Keratinocyte (primary cell): ENCODE data around the gene TMED6. TPM values are rescaled to one million over a fixed set of nuclear protein-coding genes. Genes with fewer than 3 reads are reported as not detected.

ENCODE experiments used
- DNase-seq: peaks from one replicate; pipeline ENCODE4 v3.0.0-alpha.2; 2011; ENCODE audit warnings: low read depth, missing footprints, low spot score
- FAIRE-seq: peaks from 2 replicates; lab custom pipeline; 2011; peaks lifted over from hg19 to GRCh38; lab: Jason Lieb, UNC
- H2AFZ ChIP-seq: 2 replicates; pipeline ENCODE4 v1.6.0; 2012; ENCODE audit warnings: low read length, control low read depth, inconsistent platforms; ENCODE audit not compliant: control insufficient read depth
- H3K27ac ChIP-seq: 2 replicates; pipeline ENCODE4 v1.5.1; 2011; ENCODE audit warnings: low read length; ENCODE audit not compliant: control insufficient read depth, insufficient read depth
- H3K27me3 ChIP-seq: 3 replicates; pipeline ENCODE4 v1.6.0; 2011; ENCODE audit warnings: low read length; ENCODE audit not compliant: control insufficient read depth, insufficient read depth; ENCODE audit errors: extremely low read depth
- H3K36me3 ChIP-seq, 2 experiments: 2 replicates in 1 of 2; 3 replicates in 1 of 2; pipeline ENCODE4 v1.5.1; 2011; ENCODE audit warnings: low read length in 2 of 2, mild to moderate bottlenecking in 1 of 2; ENCODE audit not compliant: control insufficient read depth in 2 of 2, insufficient read depth in 2 of 2; ENCODE audit errors: extremely low read depth in 1 of 2
- H3K4me1 ChIP-seq: 3 replicates; pipeline ENCODE4 v1.5.1; 2011; ENCODE audit warnings: low read length; ENCODE audit not compliant: control insufficient read depth, insufficient read depth; ENCODE audit errors: extremely low read depth
- H3K4me2 ChIP-seq: 3 replicates; pipeline ENCODE4 v1.6.0; 2011; ENCODE audit warnings: low read depth, low read length; ENCODE audit not compliant: control insufficient read depth, insufficient read depth; ENCODE audit errors: extremely low read depth
- H3K4me3 ChIP-seq, 3 experiments: fragments of 200-600 bp in 1 of 3; sonication (generic) in 1 of 3; 2 replicates in 2 of 3; 3 replicates in 1 of 3; pipeline ENCODE4 v1.5.1; 2011 to 2016; ENCODE audit warnings: low read length in 3 of 3, mild to moderate bottlenecking in 3 of 3, control low read depth in 2 of 3, inconsistent platforms in 1 of 3, low read depth in 1 of 3, mixed read lengths in 1 of 3, mixed run types in 1 of 3, moderate library complexity in 1 of 3; ENCODE audit not compliant: control insufficient read depth in 2 of 3, insufficient read depth in 2 of 3; ENCODE audit errors: extremely low read depth in 1 of 3
- H3K79me2 ChIP-seq: 2 replicates; pipeline ENCODE4 v1.6.0; 2012; ENCODE audit warnings: low read length; ENCODE audit not compliant: control insufficient read depth, insufficient read depth
- H3K9ac ChIP-seq: 3 replicates; pipeline ENCODE4 v1.6.0; 2011; ENCODE audit warnings: low read length; ENCODE audit not compliant: control insufficient read depth, insufficient read depth; ENCODE audit errors: extremely low read depth
- H3K9me1 ChIP-seq: 3 replicates; pipeline ENCODE4 v1.6.0; 2011; ENCODE audit warnings: low read length; ENCODE audit not compliant: control insufficient read depth, insufficient read depth; ENCODE audit errors: extremely low read depth
- H3K9me3 ChIP-seq: 2 replicates; pipeline ENCODE4 v1.5.1; 2012; ENCODE audit warnings: low read depth, low read length; ENCODE audit not compliant: control insufficient read depth
- H4K20me1 ChIP-seq: 3 replicates; pipeline ENCODE4 v1.6.0; 2011; ENCODE audit warnings: low read length; ENCODE audit not compliant: control insufficient read depth, insufficient read depth; ENCODE audit errors: extremely low read depth
- EZH2 ChIP-seq: IDR thresholded peaks from one replicate; pipeline ENCODE4 v1.6.1; 2012; ENCODE audit warnings: inconsistent platforms, mild to moderate bottlenecking, low read length, moderate library complexity
- dilution Hi-C: fragments of 300-500 bp; cut with MboI; formaldehyde crosslinking; loops from one replicate; pipeline ENCODE4 v1.7.0; 2020; ENCODE audit warnings: low sequenced_read_pairs; ENCODE audit not compliant: extremely low pct_ligation_motif_present
- polyA plus RNA-seq, 5 experiments: library from polyadenylated mRNA; depleted of rRNA in 3 of 5; stranded (reverse) in 3 of 5; stranded (forward) in 1 of 5; unstranded in 1 of 5; fragments of >200 nt; gene quantifications; 1 replicate in 1 of 5; 2 replicates in 3 of 5; 3 replicates in 1 of 5; pipeline versions ENCODE4 v1.2.1 to v1.2.3, GENCODE V29; 2011 to 2012; ENCODE audit warnings: missing spikeins in 2 of 5, low read depth in 1 of 5, low replicate concordance in 1 of 5
- TF ChIP-seq, protein P1 (sequence below), 3 experiments: IDR thresholded peaks in 1 of 3; conservative IDR thresholded peaks in 1 of 3; optimal IDR thresholded peaks in 1 of 3; 2 replicates in 2 of 3; 3 replicates in 1 of 3; pipeline versions ENCODE3 to v1.5.1; 2011; ENCODE audit warnings: low read length in 3 of 3, mild to moderate bottlenecking in 3 of 3, moderate library complexity in 2 of 3, control low read depth in 1 of 3, inconsistent platforms in 1 of 3; ENCODE audit not compliant: insufficient read depth in 2 of 3; ENCODE audit errors: extremely low read depth in 1 of 3

The TMED6 gene
- polyA plus RNA-seq, 1 donor (not counting 4 experiments of a cell fraction or from before 2014, with no cell fraction given), result 0.09 TPM

DNA sequence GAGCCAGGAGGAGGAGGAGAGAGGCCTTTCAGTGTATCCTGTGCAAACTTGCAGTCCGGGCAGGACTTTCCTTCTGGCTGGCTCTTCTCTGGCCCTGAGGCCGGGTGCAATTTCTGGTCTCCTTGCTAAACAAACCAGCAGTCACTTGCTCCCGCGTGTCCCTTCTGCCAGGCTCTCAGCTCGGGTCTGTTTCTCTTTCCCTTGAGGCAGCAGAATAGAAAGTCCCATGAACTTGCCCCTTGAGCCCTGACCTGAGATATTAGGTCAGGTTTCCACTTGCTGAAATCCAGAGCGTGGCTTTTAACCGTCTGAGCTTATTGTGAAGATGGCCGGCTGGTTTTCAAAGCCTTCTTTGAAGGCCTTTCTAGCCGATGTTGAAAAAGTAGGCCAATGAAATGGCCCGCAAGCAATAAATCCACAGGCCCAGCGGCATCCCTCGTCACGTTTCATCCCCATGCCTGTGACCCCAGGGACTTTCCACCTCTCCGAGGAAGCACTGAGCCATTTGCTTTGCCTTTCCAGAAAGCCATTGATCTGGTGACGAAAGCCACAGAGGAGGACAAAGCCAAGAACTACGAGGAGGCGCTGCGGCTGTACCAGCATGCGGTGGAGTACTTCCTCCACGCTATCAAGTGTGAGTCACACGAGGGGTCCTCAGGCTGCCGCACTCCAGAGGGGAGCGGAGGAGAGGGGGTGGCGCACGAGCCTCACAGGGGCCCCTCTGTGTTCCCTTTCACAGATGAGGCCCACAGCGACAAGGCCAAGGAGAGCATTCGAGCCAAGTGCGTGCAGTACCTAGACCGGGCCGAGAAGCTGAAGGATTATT is 35.9 kb downstream of the TMED6 start:
- FAIRE-seq (no peak), DNase-seq (no peak)
- H3K27ac ChIP-seq, result no peak overlapping the region
- H2AFZ ChIP-seq, result no peak overlapping the region
- peaks cover 3% of the 10 kb centered on the region for H3K9me1 ChIP-seq
- H3K27me3 ChIP-seq, result no peaks in the 10 kb centered on the region
- no peak overlapping the region for H3K9ac ChIP-seq
- H3K4me2 ChIP-seq, result no peak overlapping the region
- H3K36me3 ChIP-seq, result peaks cover 34 to 40% of the 10 kb centered on the region in 2 experiments
- H3K4me1 ChIP-seq, result peaks cover 6% of the 10 kb centered on the region
- H3K4me3 ChIP-seq, result no peak overlapping the region
- H3K79me2 ChIP-seq, result peaks cover 57% of the 10 kb centered on the region
- H3K9me3 ChIP-seq, result no peaks in the 10 kb centered on the region
- H4K20me1 ChIP-seq, result peaks cover 6% of the 10 kb centered on the region
- dilution Hi-C loops, result no loop called here
- TF ChIP-seq EZH2, result no peak
- TF ChIP-seq, protein P1, sequence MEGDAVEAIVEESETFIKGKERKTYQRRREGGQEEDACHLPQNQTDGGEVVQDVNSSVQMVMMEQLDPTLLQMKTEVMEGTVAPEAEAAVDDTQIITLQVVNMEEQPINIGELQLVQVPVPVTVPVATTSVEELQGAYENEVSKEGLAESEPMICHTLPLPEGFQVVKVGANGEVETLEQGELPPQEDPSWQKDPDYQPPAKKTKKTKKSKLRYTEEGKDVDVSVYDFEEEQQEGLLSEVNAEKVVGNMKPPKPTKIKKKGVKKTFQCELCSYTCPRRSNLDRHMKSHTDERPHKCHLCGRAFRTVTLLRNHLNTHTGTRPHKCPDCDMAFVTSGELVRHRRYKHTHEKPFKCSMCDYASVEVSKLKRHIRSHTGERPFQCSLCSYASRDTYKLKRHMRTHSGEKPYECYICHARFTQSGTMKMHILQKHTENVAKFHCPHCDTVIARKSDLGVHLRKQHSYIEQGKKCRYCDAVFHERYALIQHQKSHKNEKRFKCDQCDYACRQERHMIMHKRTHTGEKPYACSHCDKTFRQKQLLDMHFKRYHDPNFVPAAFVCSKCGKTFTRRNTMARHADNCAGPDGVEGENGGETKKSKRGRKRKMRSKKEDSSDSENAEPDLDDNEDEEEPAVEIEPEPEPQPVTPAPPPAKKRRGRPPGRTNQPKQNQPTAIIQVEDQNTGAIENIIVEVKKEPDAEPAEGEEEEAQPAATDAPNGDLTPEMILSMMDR (optimal IDR thresholded peaks at IDR 0.05 in 1 of 3, IDR thresholded peaks at IDR 0.05 in 1 of 3, conservative IDR thresholded peaks at IDR 0.05 in 1 of 3; ENCODE audit: extremely low read depth in 1 of 3, insufficient read depth in 2 of 3, low read length in 3 of 3), result no peak

DNA sequence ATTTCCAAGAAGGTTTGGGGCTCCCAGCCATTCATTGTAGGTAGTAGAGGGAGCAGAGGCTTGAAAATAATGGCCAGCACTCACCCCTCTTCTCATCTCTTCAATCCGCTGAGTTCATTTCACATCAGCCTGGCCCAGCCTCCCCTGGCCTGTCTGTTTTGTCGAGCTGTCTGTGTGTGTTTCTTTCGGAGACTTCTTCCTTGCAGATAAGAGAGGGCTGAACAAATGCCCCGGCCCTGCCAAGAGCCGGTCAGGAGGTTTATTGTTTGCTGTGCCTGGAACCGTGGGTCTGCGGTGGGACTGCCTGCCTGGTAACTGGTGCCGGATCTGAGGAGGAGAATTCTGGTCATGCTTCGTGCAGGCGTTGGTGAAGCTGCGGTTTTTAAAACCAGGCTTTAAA is 37.1 kb downstream of the TMED6 start:
- dilution Hi-C loops, result no loop called here

More for the DNA sequence above, 37.1 kb downstream of the TMED6 start:
- H3K9me3 ChIP-seq, result no peaks in the 10 kb centered on the region
- TF ChIP-seq, protein P1 (optimal IDR thresholded peaks at IDR 0.05 in 1 of 3, IDR thresholded peaks at IDR 0.05 in 1 of 3, conservative IDR thresholded peaks at IDR 0.05 in 1 of 3; ENCODE audit: extremely low read depth in 1 of 3, insufficient read depth in 2 of 3, low read length in 3 of 3), result no peak
- TF ChIP-seq EZH2, result no peak
- H3K27me3 ChIP-seq, result no peaks in the 10 kb centered on the region
- peaks cover 22 to 29% of the 10 kb centered on the region in 2 experiments for H3K36me3 ChIP-seq
- no peak overlapping the region for H3K9ac ChIP-seq
- H3K79me2 ChIP-seq, result peaks cover 54% of the 10 kb centered on the region
- H3K27ac ChIP-seq, result no peak overlapping the region
- H2AFZ ChIP-seq, result no peak overlapping the region
- DNase-seq, result no peak
- peaks cover 3% of the 10 kb centered on the region for H3K9me1 ChIP-seq
- FAIRE-seq, result no peak
- H3K4me3 ChIP-seq, result no peak overlapping the region
- peaks cover 10% of the 10 kb centered on the region for H3K4me1 ChIP-seq
- H4K20me1 ChIP-seq, result peaks cover 6% of the 10 kb centered on the region
- H3K4me2 ChIP-seq, result no peak overlapping the region
